Fibroblast of skin of left biceps (primary cell): ENCODE data around the gene LRRC8C.
"Not testable (repeated sequence)": the region's sequence is repeated elsewhere in the genome, so short reads cannot be mapped to it uniquely, and the experiment has no call there.

Experiments
- DNase-seq, 2 experiments: peaks; one replicate each; pipeline ENCODE4 v3.0.0-alpha.2; 2013; ENCODE audit warnings: low read depth in 2 of 2

LRRC8C gene

GRCh38 chr1:89703469-89703868 is 70.5 kb downstream of the LRRC8C start:
- DNase-seq: no peak

- no peak for DNase-seq
These were observed 71.1 kb downstream of the LRRC8C start for GRCh38 chr1:89704014-89704413.

GRCh38 chr1:89704885-89705284 is 72.0 kb downstream of the LRRC8C start:
- DNase-seq: not testable (repeated sequence)

GRCh38 chr1:89705901-89706699 is 73.2 kb downstream of the LRRC8C start:
- DNase-seq: no peak

- DNase-seq: no peak
These were observed 73.7 kb downstream of the LRRC8C start for GRCh38 chr1:89706700-89707012.

- peak in 1 of 2 experiments; percentile 32 for DNase-seq
These were observed 75.9 kb downstream of the LRRC8C start for GRCh38 chr1:89708751-89709375.

- no peak for DNase-seq
These were observed 77.7 kb downstream of the LRRC8C start for GRCh38 chr1:89710498-89711139.

GRCh38 chr1:89711140-89711778 is 78.3 kb downstream of the LRRC8C start:
- no peak for DNase-seq

GRCh38 chr1:89712420-89712819 is 79.5 kb downstream of the LRRC8C start:
- no peak for DNase-seq

GRCh38 chr1:89715677-89716076 is 82.8 kb downstream of the LRRC8C start:
- no peak for DNase-seq

- DNase-seq: peak in 1 of 2 experiments; percentile 17
These were observed 86.8 kb downstream of the LRRC8C start for GRCh38 chr1:89719502-89720306.

GRCh38 chr1:89720839-89721238 is 87.9 kb downstream of the LRRC8C start:
- no peak for DNase-seq

- peak in 1 of 2 experiments; percentile 28 for DNase-seq
These were observed 88.4 kb downstream of the LRRC8C start for GRCh38 chr1:89721351-89721750.

GRCh38 chr1:89723144-89723543 is 90.2 kb downstream of the LRRC8C start:
- no peak for DNase-seq

GRCh38 chr1:89723863-89724262 is 90.9 kb downstream of the LRRC8C start:
- no peak for DNase-seq

GRCh38 chr1:89724369-89725010 is 91.6 kb downstream of the LRRC8C start:
- DNase-seq: no peak

GRCh38 chr1:89725011-89725370 is 92.1 kb downstream of the LRRC8C start:
- DNase-seq: peak; percentile 77 to 82

- DNase-seq: no peak
These were observed 92.7 kb downstream of the LRRC8C start for GRCh38 chr1:89725631-89726030.

GRCh38 chr1:89727517-89728312 is 94.8 kb downstream of the LRRC8C start:
- DNase-seq: no peak

- DNase-seq: no peak
These were observed 95.5 kb downstream of the LRRC8C start for GRCh38 chr1:89728381-89728780.
